ENCODE data around the gene PHACTR1. TPM values are rescaled to one million over a fixed set of nuclear protein-coding genes. Genes with fewer than 3 reads are reported as not detected.

The PHACTR1 gene
- total RNA-seq, 1 experiment from 2014 or later: 15.5 TPM

GRCh38 chr6:12943549-12943948, 227.0 kb downstream of the PHACTR1 start:
- Mint-ChIP-seq H3K4me3 (no peak overlapping the region), H3K27me3 (ENCODE audit: low read depth) (no peaks in the 10 kb centered on the region; the same call in 1 of the 2 replicates), H3K9me3 (no peaks in the 10 kb centered on the region), H3K36me3 (no peaks in the 10 kb centered on the region), H3K27ac (no peak overlapping the region), H3K4me1 (peaks cover 2% of the 10 kb centered on the region; the same call in 1 of the 2 replicates)
- DNase-seq (ENCODE audit: low spot score) (no peak), ATAC-seq (no peak)
- TF ChIP-seq SMAD4 (CRISPR knock-in tag; IDR thresholded peaks at IDR 0.05): no peak
- TF ChIP-seq ZMAT4 (CRISPR knock-in tag; IDR thresholded peaks at IDR 0.05): no peak
- no peak for TF ChIP-seq AR (CRISPR knock-in tag; IDR thresholded peaks at IDR 0.05)
- no peak for TF ChIP-seq CREB1 (CRISPR knock-in tag; IDR thresholded peaks at IDR 0.05)
- no peak for TF ChIP-seq ZNF416 (CRISPR knock-in tag; IDR thresholded peaks at IDR 0.05)
- TF ChIP-seq, protein P1, sequence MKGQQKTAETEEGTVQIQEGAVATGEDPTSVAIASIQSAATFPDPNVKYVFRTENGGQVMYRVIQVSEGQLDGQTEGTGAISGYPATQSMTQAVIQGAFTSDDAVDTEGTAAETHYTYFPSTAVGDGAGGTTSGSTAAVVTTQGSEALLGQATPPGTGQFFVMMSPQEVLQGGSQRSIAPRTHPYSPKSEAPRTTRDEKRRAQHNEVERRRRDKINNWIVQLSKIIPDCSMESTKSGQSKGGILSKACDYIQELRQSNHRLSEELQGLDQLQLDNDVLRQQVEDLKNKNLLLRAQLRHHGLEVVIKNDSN (CRISPR knock-in tag; IDR thresholded peaks at IDR 0.05): no peak
- TF ChIP-seq FOXJ3 (CRISPR knock-in tag; IDR thresholded peaks at IDR 0.05; ENCODE audit: borderline replicate concordance): no peak
- no peak for TF ChIP-seq CTCF (IDR thresholded peaks at IDR 0.05)
- TF ChIP-seq NR3C1 (CRISPR knock-in tag; conservative IDR thresholded peaks at IDR 0.05; ENCODE audit: low read depth): no peak
- TF ChIP-seq NFATC4 (CRISPR knock-in tag; IDR thresholded peaks at IDR 0.05): no peak
- no peak for TF ChIP-seq RORB (CRISPR knock-in tag; IDR thresholded peaks at IDR 0.05)
- no peak for TF ChIP-seq GABPB1 (CRISPR knock-in tag; IDR thresholded peaks at IDR 0.05)
- TF ChIP-seq ZNF532 (CRISPR knock-in tag; IDR thresholded peaks at IDR 0.05; ENCODE audit: borderline replicate concordance): no peak
- TF ChIP-seq NR2C2 (CRISPR knock-in tag; IDR thresholded peaks at IDR 0.05): no peak
- TF ChIP-seq IRF2 (CRISPR knock-in tag; IDR thresholded peaks at IDR 0.05; ENCODE audit: borderline replicate concordance, low read depth): no peak
- TF ChIP-seq SMAD3 (CRISPR knock-in tag; IDR thresholded peaks at IDR 0.05; ENCODE audit: borderline replicate concordance): no peak
- no peak for TF ChIP-seq SP1 (CRISPR knock-in tag; conservative IDR thresholded peaks at IDR 0.05)
- no peak for TF ChIP-seq STAT6 (CRISPR knock-in tag; conservative IDR thresholded peaks at IDR 0.05; ENCODE audit: low read depth)
- TF ChIP-seq, protein P2, sequence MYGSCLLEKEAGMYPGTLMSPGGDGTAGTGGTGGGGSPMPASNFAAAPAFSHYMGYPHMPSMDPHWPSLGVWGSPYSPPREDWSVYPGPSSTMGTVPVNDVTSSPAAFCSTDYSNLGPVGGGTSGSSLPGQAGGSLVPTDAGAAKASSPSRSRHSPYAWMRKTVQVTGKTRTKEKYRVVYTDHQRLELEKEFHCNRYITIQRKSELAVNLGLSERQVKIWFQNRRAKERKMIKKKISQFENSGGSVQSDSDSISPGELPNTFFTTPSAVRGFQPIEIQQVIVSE (CRISPR knock-in tag; IDR thresholded peaks at IDR 0.05; ENCODE audit: borderline replicate concordance): no peak
- no peak for TF ChIP-seq HMGA2 (CRISPR knock-in tag; IDR thresholded peaks at IDR 0.05)
- CTCF ChIA-PET: no interaction called here
- POLR2A ChIA-PET: no interaction called here

Measured in WTC11 (cell line).